ENCODE results near the gene WBP4.

WBP4 gene

DNA sequence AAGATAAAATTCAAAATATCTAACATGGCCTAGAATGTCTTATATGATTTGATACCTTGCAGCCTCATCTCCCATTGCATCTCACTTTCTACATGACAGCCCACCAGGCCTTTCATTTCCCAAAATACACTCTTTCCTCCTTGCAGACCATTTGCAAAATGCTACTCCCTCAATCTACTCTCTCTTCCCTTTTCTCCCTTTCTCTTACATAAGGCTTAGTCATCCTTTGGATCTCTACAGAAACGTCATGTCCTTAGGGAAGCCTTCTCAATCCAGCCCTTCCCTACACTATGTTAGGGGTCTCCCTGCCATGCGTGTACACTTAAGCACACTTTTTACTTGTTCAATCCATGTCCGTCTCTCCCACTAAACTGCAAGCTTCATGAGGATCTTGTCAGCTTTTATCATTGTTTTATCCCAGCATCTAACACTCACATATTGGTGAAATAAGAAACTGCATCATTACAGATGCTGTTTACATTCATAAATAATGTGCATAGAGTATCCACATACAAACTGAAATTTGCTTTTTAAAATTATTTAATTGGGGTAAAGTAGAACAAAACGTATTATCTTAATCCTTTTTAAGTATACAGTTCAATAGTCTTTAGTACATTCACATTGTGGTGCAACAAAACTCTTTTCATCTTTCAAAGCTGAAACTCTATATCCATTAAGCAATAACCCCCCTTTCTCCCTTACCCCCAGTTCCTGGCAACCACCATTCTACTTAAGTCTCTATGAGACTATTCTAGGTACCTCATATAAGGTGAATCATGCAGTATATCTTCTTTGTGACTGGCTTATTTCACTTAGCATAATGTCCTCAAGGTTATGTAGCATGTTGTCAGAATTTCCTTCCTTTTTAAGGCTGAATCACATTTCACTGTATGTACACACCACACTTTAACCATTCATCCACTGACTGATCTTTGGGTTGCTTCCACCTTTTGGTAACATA lies 11.5 kb upstream of the WBP4 start:
- no peak for DNase-seq

DNA sequence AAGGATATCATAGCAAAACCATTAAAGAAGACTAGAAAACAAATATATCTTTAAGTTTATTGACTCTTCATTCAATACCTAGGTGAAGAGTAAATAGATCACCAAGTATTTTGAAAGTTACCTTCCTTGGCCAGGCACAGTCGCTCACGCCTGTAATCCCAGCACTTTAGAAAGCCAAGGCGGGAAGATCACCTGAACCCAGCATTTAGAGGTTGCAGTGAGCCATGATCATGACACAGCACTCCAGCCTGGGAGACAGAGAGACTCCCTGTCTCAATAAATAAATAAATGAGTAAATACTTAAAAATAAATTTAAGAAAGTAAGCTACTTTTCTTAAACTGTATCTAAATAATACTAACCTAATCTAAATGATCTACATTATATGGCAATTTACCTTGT lies 8.9 kb upstream of the WBP4 start:
- no peak for DNase-seq

GRCh38 chr13:41053384-41053826 lies 7.9 kb upstream of the WBP4 start:
- no peak for DNase-seq

- no peak for DNase-seq
Measured at GRCh38 chr13:41054212-41054877, 7.0 kb upstream of the WBP4 start.

DNA sequence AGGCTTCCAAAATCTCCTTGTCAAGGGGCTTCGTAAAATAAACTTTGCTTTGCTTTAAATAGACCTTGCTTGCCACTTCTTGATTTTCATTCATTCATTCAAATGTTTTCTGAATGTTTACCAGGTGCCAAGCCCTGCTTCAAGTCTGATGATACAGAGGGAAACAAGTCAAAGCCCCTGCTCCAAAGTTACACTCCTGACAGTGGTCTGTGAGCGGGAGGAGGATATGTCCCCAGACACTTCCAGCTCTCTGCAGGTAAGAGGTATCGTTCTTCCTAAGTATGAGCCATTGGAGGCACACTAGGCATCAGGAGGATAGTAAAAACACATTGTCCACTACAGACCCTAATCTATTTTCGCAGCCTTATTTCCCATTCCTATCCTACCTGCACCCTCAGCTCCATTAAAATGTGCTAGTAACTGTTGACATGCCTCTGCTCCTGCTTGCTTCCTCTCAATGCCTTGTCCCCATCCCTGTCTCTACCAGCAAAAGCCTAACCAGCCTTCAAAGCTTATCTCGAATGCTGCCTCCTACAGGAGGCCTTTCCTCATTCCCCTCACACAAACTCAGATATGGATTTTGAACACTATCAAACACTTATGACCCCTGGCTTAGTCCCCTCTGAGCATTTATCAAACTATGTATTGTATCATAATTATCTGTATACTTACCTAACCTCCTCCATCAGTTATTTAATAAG lies 6.2 kb upstream of the WBP4 start:
- DNase-seq = no peak

- no peak for DNase-seq
Measured at GRCh38 chr13:41056194-41056593, 5.1 kb upstream of the WBP4 start.

- DNase-seq = no peak
Measured at GRCh38 chr13:41056826-41057711, 4.2 kb upstream of the WBP4 start.

DNA sequence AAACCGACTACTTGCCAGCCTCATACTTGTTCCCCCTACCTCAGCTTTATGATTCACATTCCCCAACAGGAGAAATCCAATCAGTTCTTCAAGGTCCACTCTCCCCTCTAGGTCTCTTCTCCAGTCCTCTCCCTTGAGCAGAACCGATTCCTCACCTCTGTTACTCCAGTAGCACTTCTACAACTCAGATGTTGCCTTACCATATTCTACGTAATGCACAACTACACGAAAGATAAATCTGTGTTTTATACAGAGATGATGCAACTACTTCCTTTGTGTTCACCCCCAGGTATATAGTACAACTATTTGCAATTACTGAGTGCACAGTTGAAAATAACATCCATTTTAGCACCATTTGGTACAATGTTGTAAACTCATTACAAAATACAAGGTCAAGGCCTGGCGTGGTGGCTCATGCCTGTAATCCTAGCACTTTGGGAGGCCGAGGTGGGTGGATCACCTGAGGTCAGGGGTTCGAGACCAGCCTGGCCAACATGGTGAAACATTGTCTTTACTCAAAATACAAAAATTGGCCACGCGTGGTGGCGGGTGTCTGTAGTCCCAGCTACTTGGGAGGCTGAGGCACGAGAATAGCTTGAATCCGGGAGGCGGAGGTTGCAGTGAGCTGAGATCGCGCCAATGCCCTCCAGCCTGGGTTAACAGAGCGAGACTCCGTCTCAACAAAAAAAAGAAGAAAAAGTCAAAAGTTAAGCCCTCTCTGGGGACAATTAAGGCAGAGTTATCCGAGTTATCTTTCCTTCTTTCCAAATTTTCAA lies 2.8 kb upstream of the WBP4 start:
- no peak for DNase-seq

- no peak for DNase-seq
Measured at GRCh38 chr13:41059456-41060081, 1.7 kb upstream of the WBP4 start.

GRCh38 chr13:41060082-41060723 lies 1.1 kb upstream of the WBP4 start:
- peak; percentile 67 for DNase-seq

DNA sequence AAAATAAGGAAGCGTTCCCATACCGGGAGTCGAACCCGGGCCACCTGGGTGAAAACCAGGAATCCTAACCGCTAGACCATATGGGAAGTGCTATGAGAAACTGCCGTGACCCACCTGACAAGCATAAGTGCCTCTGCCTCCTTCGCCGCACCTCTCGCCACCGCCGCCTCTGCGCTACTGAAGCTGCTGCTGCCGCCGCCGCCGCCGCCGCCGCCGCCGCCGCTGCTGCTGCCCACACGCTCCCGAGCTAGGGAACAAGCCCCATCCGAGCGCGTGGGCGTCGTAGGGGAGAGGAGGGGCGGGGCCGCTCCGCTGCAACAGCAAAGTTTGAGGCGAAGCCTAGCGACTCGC lies 610 bp upstream of the WBP4 start:
- peak; percentile 42 for DNase-seq

DNA sequence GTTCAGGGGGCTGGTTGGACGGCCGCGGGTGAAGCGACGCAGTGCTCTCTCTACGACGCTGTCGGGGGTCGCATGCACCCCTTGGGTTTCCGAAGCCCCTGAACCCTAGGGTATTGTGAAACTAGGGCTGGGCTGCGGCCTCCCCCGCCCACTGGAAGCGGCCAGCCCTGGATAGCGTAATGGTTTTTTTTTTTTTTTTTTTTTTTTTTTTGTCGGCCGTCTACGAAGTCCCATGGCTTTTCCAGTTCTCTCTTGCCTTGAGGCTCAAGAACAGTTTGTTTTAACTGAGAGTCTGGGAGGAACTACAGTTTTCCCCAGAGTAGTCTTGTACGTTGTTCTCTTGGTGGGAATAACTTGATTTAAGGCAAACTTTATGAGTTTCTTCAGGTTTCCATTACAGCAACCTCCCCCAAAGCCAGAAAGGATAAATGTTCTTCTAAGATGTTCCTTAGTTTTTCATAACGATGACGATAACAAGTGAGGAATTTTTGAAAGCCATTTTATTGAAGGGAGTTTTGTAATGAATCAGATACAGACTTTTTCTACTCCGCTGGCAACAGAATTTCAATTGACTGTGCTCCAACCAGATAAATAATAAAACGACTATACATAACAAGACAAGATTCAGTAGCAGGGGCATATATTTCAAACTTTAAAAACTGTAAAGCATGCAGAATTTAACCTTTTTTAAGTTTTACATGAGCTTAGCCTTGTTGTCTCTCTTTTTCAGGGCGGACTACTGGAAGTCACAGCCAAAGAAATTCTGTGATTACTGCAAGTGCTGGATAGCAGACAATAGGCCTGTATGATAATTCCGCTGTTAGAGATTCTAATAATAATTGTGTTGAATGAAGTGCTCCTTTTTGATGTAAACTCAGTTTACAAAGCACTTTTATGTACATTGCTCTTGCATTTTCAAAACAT lies 867 bp downstream of the WBP4 start:
- no peak for DNase-seq

DNA sequence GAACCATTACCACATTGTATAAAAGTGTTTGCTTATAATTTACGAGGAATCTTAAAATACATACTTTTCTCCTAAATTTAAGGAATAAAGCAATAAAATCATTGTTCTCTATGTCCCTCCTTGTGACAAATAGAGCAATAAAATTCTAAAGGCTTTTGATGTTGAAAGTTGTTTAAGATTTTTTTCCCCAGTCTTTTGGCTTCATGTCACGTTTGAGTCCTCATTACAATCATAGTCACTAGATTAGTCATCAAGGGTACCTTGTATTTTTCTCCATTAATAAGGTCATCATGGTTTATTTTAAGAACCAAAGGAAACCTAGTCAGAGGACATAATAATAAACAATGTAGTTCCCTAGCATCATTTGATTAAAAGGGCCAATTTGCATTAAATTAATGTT lies 3.2 kb downstream of the WBP4 start:
- DNase-seq = no peak

- no peak for DNase-seq
Measured at GRCh38 chr13:41065078-41065477, 3.8 kb downstream of the WBP4 start.

DNA sequence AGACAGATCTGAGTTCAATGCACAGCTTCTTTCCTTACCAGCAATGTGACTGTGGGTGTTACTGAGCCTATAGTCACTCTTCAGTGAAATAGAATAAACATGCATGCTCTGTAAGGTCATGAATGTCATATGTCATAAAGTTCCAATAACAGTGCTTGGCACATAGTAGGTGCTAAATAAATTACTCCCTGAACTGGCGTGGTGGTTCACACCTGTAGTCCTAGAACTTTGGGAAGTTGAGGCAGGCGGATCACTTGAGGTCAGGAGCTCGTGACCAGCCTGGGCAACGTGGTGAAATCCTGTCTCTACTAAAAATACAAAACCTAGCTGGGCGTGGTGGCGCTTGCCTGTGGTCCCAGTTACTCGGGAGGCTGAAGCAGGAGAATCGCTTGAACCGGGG lies 13.2 kb downstream of the WBP4 start:
- DNase-seq = no peak

GRCh38 chr13:41075034-41075433 lies 13.7 kb downstream of the WBP4 start:
- DNase-seq = no peak

DNA sequence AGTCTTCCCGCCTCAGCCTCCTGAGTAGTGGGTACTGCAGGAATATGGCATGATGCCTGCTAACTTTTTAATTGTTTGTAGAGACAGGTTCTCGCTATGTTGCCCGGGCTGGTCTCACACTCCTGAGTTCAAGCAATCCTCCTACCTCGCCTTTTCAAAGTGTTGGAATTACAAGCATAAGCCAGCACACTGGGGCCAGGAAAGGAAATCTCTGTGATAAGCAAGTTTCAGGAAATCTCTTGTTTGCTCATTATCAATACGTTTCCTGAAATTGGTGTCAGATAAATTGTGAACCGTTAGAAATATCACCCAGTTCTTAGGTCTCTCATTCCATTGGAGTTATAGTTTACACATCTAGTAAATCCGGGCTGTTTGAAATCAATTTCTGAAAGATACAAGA lies 14.2 kb downstream of the WBP4 start:
- no peak for DNase-seq

DNA sequence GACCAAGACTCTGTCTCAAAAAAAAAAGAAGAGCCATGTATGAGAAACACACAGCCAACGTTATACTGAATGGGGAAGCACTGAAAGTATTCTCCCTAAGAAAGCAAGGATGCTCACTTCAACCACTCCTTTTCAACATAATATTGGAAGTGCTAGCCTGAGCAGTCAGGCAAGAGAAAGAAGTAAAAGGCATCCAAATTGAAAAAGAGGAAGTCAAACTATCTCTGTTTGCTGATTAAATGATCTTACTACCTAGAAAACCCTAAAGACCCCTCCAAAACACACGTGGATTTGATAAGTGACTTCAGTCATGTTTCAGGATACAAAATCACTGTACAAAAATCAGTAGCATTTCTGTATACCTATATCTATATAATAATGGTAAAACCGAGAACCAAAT lies 16.2 kb downstream of the WBP4 start:
- DNase-seq = no peak

GRCh38 chr13:41079725-41080124 lies 18.4 kb downstream of the WBP4 start:
- no peak for DNase-seq
